ENCODE measurements around the gene ZBTB6. TPM values are rescaled to one million over a fixed set of nuclear protein-coding genes. Genes with fewer than 3 reads are reported as not detected.
"Not testable (repeated sequence)": the region's sequence is repeated elsewhere in the genome, so short reads cannot be mapped to it uniquely, and the experiment has no call there.

ZBTB6 gene
- total RNA-seq, 1 donor from 2014 or later, result 5.9 TPM

DNA sequence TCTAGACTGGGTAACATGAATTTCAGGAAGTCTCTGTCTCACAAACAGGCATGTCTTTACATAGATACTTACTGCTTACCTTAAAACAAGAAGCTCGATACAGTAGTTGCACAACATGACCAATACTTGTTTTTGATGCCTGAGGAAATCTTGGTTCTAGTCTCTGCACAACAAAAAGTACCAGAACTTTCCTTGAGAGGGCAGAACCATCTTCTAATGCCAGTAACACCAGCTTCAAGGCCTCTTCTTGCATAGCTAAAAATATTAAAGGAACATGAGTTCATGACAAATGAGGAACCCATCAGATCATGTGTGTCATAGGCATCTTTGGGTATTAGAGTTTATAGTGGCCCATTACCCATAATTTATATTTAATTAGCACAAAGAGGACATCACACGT, 30.0 kb downstream of the ZBTB6 start:
- no peak for TF ChIP-seq POLR2AphosphoS5 (IDR thresholded peaks at IDR 0.05; ENCODE audit: insufficient read depth in 1 of 2, low read depth in 1 of 2)
- no peak for TF ChIP-seq POLR2A (IDR thresholded peaks at IDR 0.05)
- no peak for TF ChIP-seq CTCF (IDR thresholded peaks at IDR 0.05)
- no peaks in the 10 kb centered on the region for H3K27me3 ChIP-seq
- H3K4me1 ChIP-seq, result no peaks in the 10 kb centered on the region
- H3K4me3 ChIP-seq, result no peak overlapping the region
- intact Hi-C loops (cut with DNase I), result no loop called here
- H3K9me3 ChIP-seq, result no peaks in the 10 kb centered on the region
- peaks cover 0 to 59% of the 10 kb centered on the region in 2 donors for H3K36me3 ChIP-seq
- no peak overlapping the region for H3K27ac ChIP-seq
- no peak for DNase-seq (ENCODE audit: extremely low spot score in 2 of 2)

DNA sequence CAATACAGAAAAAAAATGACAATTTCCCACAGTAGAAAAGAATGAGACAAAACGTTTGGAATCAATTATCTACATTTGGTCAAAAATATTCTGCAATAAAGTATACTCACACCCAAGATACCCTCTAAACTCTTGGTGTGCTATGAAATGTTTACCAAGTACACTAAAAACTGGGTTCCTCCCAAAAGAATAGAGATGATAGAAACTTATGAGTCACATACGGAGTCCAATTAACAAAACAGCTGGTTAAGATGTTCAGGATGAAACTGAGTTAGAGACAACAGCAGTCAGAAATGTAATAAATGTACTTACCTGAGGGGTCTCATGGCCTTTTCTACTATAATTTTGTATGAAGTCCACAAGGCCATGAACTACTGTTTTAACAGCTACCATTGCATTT, 33.7 kb downstream of the ZBTB6 start:
- Histone ChIP-seq H3K27ac (no peak overlapping the region), H3K4me3 (no peak overlapping the region), H3K9me3 (no peaks in the 10 kb centered on the region), H3K4me1 (no peaks in the 10 kb centered on the region), H3K27me3 (no peaks in the 10 kb centered on the region), H3K36me3 (peaks cover 0 to 84% of the 10 kb centered on the region in 2 donors)
- no peak for TF ChIP-seq POLR2AphosphoS5 (IDR thresholded peaks at IDR 0.05; ENCODE audit: insufficient read depth in 1 of 2, low read depth in 1 of 2)
- no peak for TF ChIP-seq POLR2A (IDR thresholded peaks at IDR 0.05)
- TF ChIP-seq CTCF (IDR thresholded peaks at IDR 0.05), result no peak
- no peak for DNase-seq (ENCODE audit: extremely low spot score in 2 of 2)
- intact Hi-C loops (cut with DNase I), result no loop called here

DNA sequence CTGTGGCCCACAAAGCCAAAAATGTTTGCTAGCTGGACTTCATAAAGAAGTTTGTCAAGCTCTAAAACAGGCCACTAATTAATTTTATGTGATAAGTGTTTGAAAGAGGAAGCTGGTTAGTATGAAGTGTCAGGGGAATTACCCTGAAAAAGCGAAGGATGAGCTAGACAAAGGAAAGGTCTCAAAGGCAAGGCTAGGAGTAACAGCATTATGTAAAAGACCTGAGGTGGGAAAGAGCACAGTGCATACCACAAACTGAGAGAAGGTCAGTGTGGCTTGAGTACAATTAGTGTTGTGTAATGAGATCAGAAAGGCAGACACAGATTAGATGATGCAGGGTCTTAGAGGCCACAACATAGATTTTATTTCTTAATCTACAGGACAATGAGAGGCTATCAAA, 37.6 kb downstream of the ZBTB6 start:
- Histone ChIP-seq H3K27ac (no peak overlapping the region), H3K27me3 (no peaks in the 10 kb centered on the region), H3K4me1 (no peaks in the 10 kb centered on the region), H3K9me3 (no peaks in the 10 kb centered on the region), H3K36me3 (peaks cover 0 to 72% of the 10 kb centered on the region in 2 donors), H3K4me3 (no peak overlapping the region)
- intact Hi-C loops (cut with DNase I), result no loop called here
- TF ChIP-seq CTCF (IDR thresholded peaks at IDR 0.05) (no peak), POLR2A (IDR thresholded peaks at IDR 0.05) (no peak), POLR2AphosphoS5 (IDR thresholded peaks at IDR 0.05; ENCODE audit: insufficient read depth in 1 of 2, low read depth in 1 of 2) (no peak)
- no peak for DNase-seq (ENCODE audit: extremely low spot score in 2 of 2)

- H3K4me1 ChIP-seq; H3K4me3 ChIP-seq; intact Hi-C loops (cut with DNase I); DNase-seq (ENCODE audit: extremely low spot score in 2 of 2); H3K9me3 ChIP-seq; H3K27me3 ChIP-seq; H3K27ac ChIP-seq: not testable (repeated sequence)
- H3K36me3 ChIP-seq, result peaks cover 0 to 22% of the 10 kb centered on the region in 2 donors
Observed at GRCh38 chr9:122867276-122867675, 45.8 kb downstream of the ZBTB6 start.

GRCh38 chr9:122866079-122866478, 47.0 kb downstream of the ZBTB6 start:
- Histone ChIP-seq H3K4me3 (no peak overlapping the region), H3K27me3 (no peaks in the 10 kb centered on the region), H3K4me1 (no peaks in the 10 kb centered on the region), H3K27ac (no peak overlapping the region), H3K36me3 (peaks cover 0 to 24% of the 10 kb centered on the region in 2 donors), H3K9me3 (no peaks in the 10 kb centered on the region)
- TF ChIP-seq POLR2AphosphoS5 (IDR thresholded peaks at IDR 0.05; ENCODE audit: insufficient read depth in 1 of 2, low read depth in 1 of 2), result no peak
- no peak for TF ChIP-seq POLR2A (IDR thresholded peaks at IDR 0.05)
- TF ChIP-seq CTCF (IDR thresholded peaks at IDR 0.05), result no peak
- intact Hi-C loops (cut with DNase I), result no loop called here
- DNase-seq (ENCODE audit: extremely low spot score in 2 of 2), result no peak

- Histone ChIP-seq H3K4me3 (no peak overlapping the region), H3K9me3 (no peaks in the 10 kb centered on the region), H3K36me3 (peaks cover 0 to 24% of the 10 kb centered on the region in 2 donors), H3K4me1 (no peaks in the 10 kb centered on the region), H3K27ac (no peak overlapping the region), H3K27me3 (no peaks in the 10 kb centered on the region)
- intact Hi-C loops (cut with DNase I), result no loop called here
- no peak for DNase-seq (ENCODE audit: extremely low spot score in 2 of 2)
- TF ChIP-seq CTCF (IDR thresholded peaks at IDR 0.05) (no peak), POLR2AphosphoS5 (IDR thresholded peaks at IDR 0.05; ENCODE audit: insufficient read depth in 1 of 2, low read depth in 1 of 2) (no peak), POLR2A (IDR thresholded peaks at IDR 0.05) (no peak)
Observed at GRCh38 chr9:122865300-122865699, 47.8 kb downstream of the ZBTB6 start.
